Testis (tissue), 2 donors: ENCODE results near the gene SLC41A1.
"Not testable (repeated sequence)": the region's sequence is repeated elsewhere in the genome, so short reads cannot be mapped to it uniquely, and the experiment has no call there.

Experiments used
- POLR2A ChIP-seq: fragments of 450-650 bp; IDR thresholded peaks from one replicate; pipeline ENCODE4 v1.6.1; 2017; ENCODE audit warnings: antibody characterized with exemption, mild to moderate bottlenecking, moderate library complexity
- TF ChIP-seq, protein P1 (sequence below), 3 experiments: fragments of 450-650 bp in 2 of 3; fragments of 200-600 bp in 1 of 3; sonication (generic) in 1 of 3; IDR thresholded peaks; one replicate each; pipeline ENCODE4 v1.5.1; 2016 to 2019; ENCODE audit warnings: antibody characterized with exemption in 3 of 3, mild to moderate bottlenecking in 2 of 3, moderate library complexity in 1 of 3

DNA sequence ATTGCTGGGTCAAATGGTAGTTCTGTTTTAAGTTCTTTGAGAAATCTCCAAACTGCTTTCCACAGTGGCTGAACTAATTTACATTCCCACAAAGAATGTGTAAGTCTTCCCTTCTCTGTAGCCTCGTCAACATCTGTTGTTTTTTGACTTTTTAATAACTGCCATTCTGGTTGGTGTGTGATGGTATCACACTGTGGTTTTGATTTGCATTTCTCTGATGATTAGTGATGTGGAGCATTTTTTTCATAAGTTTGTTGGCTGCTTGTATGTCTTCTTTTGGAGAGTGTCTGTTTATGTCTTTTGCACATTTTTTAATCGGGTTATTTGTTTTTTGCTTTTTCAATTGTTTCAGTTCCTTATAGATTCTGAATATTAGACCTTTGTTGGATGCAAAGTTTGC, 10.3 kb upstream of the SLC41A1 start:
- TF ChIP-seq, protein P1, sequence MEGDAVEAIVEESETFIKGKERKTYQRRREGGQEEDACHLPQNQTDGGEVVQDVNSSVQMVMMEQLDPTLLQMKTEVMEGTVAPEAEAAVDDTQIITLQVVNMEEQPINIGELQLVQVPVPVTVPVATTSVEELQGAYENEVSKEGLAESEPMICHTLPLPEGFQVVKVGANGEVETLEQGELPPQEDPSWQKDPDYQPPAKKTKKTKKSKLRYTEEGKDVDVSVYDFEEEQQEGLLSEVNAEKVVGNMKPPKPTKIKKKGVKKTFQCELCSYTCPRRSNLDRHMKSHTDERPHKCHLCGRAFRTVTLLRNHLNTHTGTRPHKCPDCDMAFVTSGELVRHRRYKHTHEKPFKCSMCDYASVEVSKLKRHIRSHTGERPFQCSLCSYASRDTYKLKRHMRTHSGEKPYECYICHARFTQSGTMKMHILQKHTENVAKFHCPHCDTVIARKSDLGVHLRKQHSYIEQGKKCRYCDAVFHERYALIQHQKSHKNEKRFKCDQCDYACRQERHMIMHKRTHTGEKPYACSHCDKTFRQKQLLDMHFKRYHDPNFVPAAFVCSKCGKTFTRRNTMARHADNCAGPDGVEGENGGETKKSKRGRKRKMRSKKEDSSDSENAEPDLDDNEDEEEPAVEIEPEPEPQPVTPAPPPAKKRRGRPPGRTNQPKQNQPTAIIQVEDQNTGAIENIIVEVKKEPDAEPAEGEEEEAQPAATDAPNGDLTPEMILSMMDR (IDR thresholded peaks at IDR 0.05) = not testable (repeated sequence)
- TF ChIP-seq POLR2A = not testable (repeated sequence)
